ENCODE data around the gene RANBP10. TPM values are rescaled to one million over a fixed set of nuclear protein-coding genes. Genes with fewer than 3 reads are reported as not detected.

RANBP10 gene
- total and polyA plus RNA-seq, 2 of the 13 experiments (the other 11 are each of a cell fraction or from before 2014, with no cell fraction given): 9.2 to 22.7 TPM

DNA sequence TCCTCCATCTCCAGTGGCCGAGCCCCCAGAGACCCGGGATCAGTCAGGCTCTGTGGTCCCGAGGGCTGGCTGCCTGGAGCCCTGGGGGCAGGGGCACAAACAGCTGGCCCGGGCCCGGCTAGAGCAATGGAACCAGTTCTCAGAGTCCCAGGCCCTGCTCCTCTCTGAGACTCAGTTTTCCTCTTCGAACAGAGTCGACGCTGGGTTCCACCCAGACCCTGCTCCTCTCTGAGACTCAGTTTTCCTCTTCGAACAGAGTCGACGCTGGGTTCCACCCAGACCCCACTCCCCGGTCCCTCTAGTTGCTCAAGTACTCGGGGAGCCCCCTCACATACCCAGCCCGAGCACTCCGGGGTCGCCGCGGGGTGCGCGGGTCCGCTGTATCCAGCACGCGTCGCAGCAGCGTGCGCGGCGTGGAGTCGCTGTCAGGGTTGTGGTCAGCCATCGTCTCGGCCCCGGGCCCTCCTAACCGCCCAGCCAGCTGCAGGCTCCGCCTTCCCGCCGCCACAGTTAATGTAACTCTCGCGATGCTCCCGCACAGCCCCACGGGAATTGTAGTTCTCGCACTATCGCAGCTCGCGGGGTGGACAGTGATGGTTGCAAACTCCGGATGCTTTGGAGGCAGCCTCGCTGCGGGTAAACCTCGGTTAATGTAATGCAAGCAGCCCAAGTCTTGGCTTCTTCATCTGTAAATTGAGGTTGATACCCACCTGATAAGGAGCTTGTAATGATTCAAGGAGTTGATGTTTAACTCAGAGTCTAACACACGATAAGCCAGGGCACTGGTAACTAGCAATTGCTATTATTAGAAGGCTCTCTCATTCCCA lies 27.3 kb upstream of the RANBP10 start (continued):
- TF ChIP-seq, protein P1, sequence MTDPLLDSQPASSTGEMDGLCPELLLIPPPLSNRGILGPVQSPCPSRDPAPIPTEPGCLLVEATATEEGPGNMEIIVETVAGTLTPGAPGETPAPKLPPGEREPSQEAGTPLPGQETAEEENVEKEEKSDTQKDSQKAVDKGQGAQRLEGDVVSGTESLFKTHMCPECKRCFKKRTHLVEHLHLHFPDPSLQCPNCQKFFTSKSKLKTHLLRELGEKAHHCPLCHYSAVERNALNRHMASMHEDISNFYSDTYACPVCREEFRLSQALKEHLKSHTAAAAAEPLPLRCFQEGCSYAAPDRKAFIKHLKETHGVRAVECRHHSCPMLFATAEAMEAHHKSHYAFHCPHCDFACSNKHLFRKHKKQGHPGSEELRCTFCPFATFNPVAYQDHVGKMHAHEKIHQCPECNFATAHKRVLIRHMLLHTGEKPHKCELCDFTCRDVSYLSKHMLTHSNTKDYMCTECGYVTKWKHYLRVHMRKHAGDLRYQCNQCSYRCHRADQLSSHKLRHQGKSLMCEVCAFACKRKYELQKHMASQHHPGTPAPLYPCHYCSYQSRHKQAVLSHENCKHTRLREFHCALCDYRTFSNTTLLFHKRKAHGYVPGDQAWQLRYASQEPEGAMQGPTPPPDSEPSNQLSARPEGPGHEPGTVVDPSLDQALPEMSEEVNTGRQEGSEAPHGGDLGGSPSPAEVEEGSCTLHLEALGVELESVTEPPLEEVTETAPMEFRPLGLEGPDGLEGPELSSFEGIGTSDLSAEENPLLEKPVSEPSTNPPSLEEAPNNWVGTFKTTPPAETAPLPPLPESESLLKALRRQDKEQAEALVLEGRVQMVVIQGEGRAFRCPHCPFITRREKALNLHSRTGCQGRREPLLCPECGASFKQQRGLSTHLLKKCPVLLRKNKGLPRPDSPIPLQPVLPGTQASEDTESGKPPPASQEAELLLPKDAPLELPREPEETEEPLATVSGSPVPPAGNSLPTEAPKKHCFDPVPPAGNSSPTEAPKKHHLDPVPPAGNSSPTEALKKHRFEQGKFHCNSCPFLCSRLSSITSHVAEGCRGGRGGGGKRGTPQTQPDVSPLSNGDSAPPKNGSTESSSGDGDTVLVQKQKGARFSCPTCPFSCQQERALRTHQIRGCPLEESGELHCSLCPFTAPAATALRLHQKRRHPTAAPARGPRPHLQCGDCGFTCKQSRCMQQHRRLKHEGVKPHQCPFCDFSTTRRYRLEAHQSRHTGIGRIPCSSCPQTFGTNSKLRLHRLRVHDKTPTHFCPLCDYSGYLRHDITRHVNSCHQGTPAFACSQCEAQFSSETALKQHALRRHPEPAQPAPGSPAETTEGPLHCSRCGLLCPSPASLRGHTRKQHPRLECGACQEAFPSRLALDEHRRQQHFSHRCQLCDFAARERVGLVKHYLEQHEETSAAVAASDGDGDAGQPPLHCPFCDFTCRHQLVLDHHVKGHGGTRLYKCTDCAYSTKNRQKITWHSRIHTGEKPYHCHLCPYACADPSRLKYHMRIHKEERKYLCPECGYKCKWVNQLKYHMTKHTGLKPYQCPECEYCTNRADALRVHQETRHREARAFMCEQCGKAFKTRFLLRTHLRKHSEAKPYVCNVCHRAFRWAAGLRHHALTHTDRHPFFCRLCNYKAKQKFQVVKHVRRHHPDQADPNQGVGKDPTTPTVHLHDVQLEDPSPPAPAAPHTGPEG (CRISPR knock-in tag; IDR thresholded peaks at IDR 0.05): peak; percentile 67; the same call in 1 of the 2 replicates
- TF ChIP-seq, protein P2, sequence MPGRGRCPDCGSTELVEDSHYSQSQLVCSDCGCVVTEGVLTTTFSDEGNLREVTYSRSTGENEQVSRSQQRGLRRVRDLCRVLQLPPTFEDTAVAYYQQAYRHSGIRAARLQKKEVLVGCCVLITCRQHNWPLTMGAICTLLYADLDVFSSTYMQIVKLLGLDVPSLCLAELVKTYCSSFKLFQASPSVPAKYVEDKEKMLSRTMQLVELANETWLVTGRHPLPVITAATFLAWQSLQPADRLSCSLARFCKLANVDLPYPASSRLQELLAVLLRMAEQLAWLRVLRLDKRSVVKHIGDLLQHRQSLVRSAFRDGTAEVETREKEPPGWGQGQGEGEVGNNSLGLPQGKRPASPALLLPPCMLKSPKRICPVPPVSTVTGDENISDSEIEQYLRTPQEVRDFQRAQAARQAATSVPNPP (CRISPR knock-in tag; IDR thresholded peaks at IDR 0.05): 0 out of 2 replicates have a peak, but pooled peaks have one; percentile 70
- peak; percentile 50; the same call in 1 of the 2 replicates for TF ChIP-seq SOX5 (CRISPR knock-in tag; IDR thresholded peaks at IDR 0.05; ENCODE audit: borderline replicate concordance)
- TF ChIP-seq PRPF4 (IDR thresholded peaks at IDR 0.05; ENCODE audit: low read depth, low read length, poor library complexity, severe bottlenecking): no peak
- TF ChIP-seq ZNF441 (CRISPR knock-in tag; IDR thresholded peaks at IDR 0.05; ENCODE audit: borderline replicate concordance): peak; percentile 90
- TF ChIP-seq TEAD3 (CRISPR knock-in tag; optimal IDR thresholded peaks at IDR 0.05; ENCODE audit: borderline replicate concordance): no peak
- TF ChIP-seq FOXK1 (CRISPR knock-in tag; IDR thresholded peaks at IDR 0.05; ENCODE audit: borderline replicate concordance, low read depth): peak; percentile 76; the same call in 1 of the 2 replicates
- TF ChIP-seq, protein P3, sequence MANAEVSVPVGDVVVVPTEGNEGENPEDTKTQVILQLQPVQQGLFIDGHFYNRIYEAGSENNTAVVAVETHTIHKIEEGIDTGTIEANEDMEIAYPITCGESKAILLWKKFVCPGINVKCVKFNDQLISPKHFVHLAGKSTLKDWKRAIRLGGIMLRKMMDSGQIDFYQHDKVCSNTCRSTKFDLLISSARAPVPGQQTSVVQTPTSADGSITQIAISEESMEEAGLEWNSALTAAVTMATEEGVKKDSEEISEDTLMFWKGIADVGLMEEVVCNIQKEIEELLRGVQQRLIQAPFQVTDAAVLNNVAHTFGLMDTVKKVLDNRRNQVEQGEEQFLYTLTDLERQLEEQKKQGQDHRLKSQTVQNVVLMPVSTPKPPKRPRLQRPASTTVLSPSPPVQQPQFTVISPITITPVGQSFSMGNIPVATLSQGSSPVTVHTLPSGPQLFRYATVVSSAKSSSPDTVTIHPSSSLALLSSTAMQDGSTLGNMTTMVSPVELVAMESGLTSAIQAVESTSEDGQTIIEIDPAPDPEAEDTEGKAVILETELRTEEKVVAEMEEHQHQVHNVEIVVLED (CRISPR knock-in tag; IDR thresholded peaks at IDR 0.05; ENCODE audit: borderline replicate concordance): peak; percentile 81
- TF ChIP-seq SALL2 (CRISPR knock-in tag; IDR thresholded peaks at IDR 0.05): no peak; the same call in 1 of the 2 replicates
- 0 out of 2 replicates have a peak, but pooled peaks have one; percentile 55 for TF ChIP-seq ZMYM2 (CRISPR knock-in tag; IDR thresholded peaks at IDR 0.05)
- peak; percentile 99 for TF ChIP-seq ZNF605 (CRISPR knock-in tag; IDR thresholded peaks at IDR 0.05)
- TF ChIP-seq, protein P4, sequence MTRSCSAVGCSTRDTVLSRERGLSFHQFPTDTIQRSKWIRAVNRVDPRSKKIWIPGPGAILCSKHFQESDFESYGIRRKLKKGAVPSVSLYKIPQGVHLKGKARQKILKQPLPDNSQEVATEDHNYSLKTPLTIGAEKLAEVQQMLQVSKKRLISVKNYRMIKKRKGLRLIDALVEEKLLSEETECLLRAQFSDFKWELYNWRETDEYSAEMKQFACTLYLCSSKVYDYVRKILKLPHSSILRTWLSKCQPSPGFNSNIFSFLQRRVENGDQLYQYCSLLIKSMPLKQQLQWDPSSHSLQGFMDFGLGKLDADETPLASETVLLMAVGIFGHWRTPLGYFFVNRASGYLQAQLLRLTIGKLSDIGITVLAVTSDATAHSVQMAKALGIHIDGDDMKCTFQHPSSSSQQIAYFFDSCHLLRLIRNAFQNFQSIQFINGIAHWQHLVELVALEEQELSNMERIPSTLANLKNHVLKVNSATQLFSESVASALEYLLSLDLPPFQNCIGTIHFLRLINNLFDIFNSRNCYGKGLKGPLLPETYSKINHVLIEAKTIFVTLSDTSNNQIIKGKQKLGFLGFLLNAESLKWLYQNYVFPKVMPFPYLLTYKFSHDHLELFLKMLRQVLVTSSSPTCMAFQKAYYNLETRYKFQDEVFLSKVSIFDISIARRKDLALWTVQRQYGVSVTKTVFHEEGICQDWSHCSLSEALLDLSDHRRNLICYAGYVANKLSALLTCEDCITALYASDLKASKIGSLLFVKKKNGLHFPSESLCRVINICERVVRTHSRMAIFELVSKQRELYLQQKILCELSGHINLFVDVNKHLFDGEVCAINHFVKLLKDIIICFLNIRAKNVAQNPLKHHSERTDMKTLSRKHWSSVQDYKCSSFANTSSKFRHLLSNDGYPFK (CRISPR knock-in tag; IDR thresholded peaks at IDR 0.05; ENCODE audit: borderline replicate concordance): peak; percentile 92
- peak; percentile 93 for TF ChIP-seq SUZ12 (IDR thresholded peaks at IDR 0.05; ENCODE audit: low read depth, low read length)
- peak; percentile 60 for TF ChIP-seq ISL2 (CRISPR knock-in tag; IDR thresholded peaks at IDR 0.05)
- no peak for TF ChIP-seq U2AF1 (optimal IDR thresholded peaks at IDR 0.05; ENCODE audit: low read depth, low read length)
- peak; percentile 80; the same call in 1 of the 2 replicates for TF ChIP-seq NFKBIZ (CRISPR knock-in tag; IDR thresholded peaks at IDR 0.05)
- TF ChIP-seq CENPT (CRISPR knock-in tag; IDR thresholded peaks at IDR 0.05; ENCODE audit: low read depth): peak; percentile 26; the same call in 1 of the 2 replicates

Data from HepG2 (cell line).